ENCODE data around the gene FXYD6.

- TF ChIP-seq POLR2A (IDR thresholded peaks at IDR 0.05), result no peak
- TF ChIP-seq, protein P1, sequence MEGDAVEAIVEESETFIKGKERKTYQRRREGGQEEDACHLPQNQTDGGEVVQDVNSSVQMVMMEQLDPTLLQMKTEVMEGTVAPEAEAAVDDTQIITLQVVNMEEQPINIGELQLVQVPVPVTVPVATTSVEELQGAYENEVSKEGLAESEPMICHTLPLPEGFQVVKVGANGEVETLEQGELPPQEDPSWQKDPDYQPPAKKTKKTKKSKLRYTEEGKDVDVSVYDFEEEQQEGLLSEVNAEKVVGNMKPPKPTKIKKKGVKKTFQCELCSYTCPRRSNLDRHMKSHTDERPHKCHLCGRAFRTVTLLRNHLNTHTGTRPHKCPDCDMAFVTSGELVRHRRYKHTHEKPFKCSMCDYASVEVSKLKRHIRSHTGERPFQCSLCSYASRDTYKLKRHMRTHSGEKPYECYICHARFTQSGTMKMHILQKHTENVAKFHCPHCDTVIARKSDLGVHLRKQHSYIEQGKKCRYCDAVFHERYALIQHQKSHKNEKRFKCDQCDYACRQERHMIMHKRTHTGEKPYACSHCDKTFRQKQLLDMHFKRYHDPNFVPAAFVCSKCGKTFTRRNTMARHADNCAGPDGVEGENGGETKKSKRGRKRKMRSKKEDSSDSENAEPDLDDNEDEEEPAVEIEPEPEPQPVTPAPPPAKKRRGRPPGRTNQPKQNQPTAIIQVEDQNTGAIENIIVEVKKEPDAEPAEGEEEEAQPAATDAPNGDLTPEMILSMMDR (IDR thresholded peaks at IDR 0.05), result no peak
These were observed 20.4 kb downstream of the FXYD6 start for GRCh38 chr11:117855912-117856651.
